Measurements from ENCODE around the gene SUMO4. TPM values are rescaled to one million over a fixed set of nuclear protein-coding genes. Genes with fewer than 3 reads are reported as not detected.

SUMO4 gene
- total RNA-seq, 1 experiment from 2014 or later: 1.1 TPM

- intact Hi-C loops (cut with micrococcal nuclease; ENCODE audit: unreplicated experiment): no loop called here
- in situ Hi-C loops (cut with HindIII; ENCODE audit: low pct_unique_long_range_greater_than_20kb, low sequenced_read_pairs): no loop called here
- no TSS peak for BruUV-seq (replicated peaks)
- Histone ChIP-seq H3K4me1 (ENCODE audit: control insufficient read depth, insufficient read depth, low read length) (no peaks in the 10 kb centered on the region), H3K36me3 (ENCODE audit: control insufficient read depth, insufficient read depth, low read length) (no peaks in the 10 kb centered on the region), H3K9me3 (ENCODE audit: control insufficient read depth, insufficient read depth, low read depth, low read length) (no peaks in the 10 kb centered on the region), H3K27me3 (ENCODE audit: control insufficient read depth, insufficient read depth, low read length) (no peaks in the 10 kb centered on the region), H3K4me3 (ENCODE audit: low read depth in 2 of 2, low read length in 2 of 2) (no peak overlapping the region), H3K27ac (ENCODE audit: low read length) (no peak overlapping the region)
- TF ChIP-seq SIN3A (IDR thresholded peaks at IDR 0.05; ENCODE audit: borderline replicate concordance, insufficient read depth, low read depth, low read length): no peak
- TF ChIP-seq POLR2AphosphoS5 (IDR thresholded peaks at IDR 0.05; ENCODE audit: low read depth, low read length): no peak
- TF ChIP-seq TCF7L2 (IDR thresholded peaks at IDR 0.05; ENCODE audit: low read depth, low read length): no peak
- no peak for TF ChIP-seq REST (IDR thresholded peaks at IDR 0.05; ENCODE audit: insufficient read depth in 1 of 2, low read depth in 2 of 2, low read length in 1 of 2)
- TF ChIP-seq CTCF (IDR thresholded peaks at IDR 0.05): no peak
- no peak for ATAC-seq
- ChIA-PET POLR2A (no interaction called here), CTCF (no interaction called here)
- no peak for DNase-seq (ENCODE audit: low read depth, low spot score)
These were observed 34.9 kb upstream of the SUMO4 start for GRCh38 chr6:149365197-149365596.

GRCh38 chr6:149366267-149366921, 33.7 kb upstream of the SUMO4 start:
- 0 out of 2 replicates have a peak, but pooled peaks cover under 1% of the 10 kb centered on the region for H3K36me3 ChIP-seq (ENCODE audit: control insufficient read depth, insufficient read depth, low read length)
- no peak overlapping the region for H3K4me3 ChIP-seq (ENCODE audit: low read depth in 2 of 2, low read length in 2 of 2)
- no peak overlapping the region for H3K27ac ChIP-seq (ENCODE audit: low read length)
- CTCF ChIA-PET: no interaction called here
- H3K27me3 ChIP-seq (ENCODE audit: control insufficient read depth, insufficient read depth, low read length): no peaks in the 10 kb centered on the region
- DNase-seq (ENCODE audit: low read depth, low spot score) (no peak), ATAC-seq (no peak)
- BruUV-seq (replicated peaks): no TSS peak
- POLR2A ChIA-PET: no interaction called here
- intact Hi-C loops (cut with micrococcal nuclease; ENCODE audit: unreplicated experiment): no loop called here
- TF ChIP-seq SIN3A (IDR thresholded peaks at IDR 0.05; ENCODE audit: borderline replicate concordance, insufficient read depth, low read depth, low read length) (no peak), POLR2AphosphoS5 (IDR thresholded peaks at IDR 0.05; ENCODE audit: low read depth, low read length) (no peak), REST (IDR thresholded peaks at IDR 0.05; ENCODE audit: insufficient read depth in 1 of 2, low read depth in 2 of 2, low read length in 1 of 2) (no peak), TCF7L2 (IDR thresholded peaks at IDR 0.05; ENCODE audit: low read depth, low read length) (no peak), CTCF (IDR thresholded peaks at IDR 0.05) (no peak)
- H3K9me3 ChIP-seq (ENCODE audit: control insufficient read depth, insufficient read depth, low read depth, low read length): no peaks in the 10 kb centered on the region
- no peaks in the 10 kb centered on the region for H3K4me1 ChIP-seq (ENCODE audit: control insufficient read depth, insufficient read depth, low read length)
- in situ Hi-C loops (cut with HindIII; ENCODE audit: low pct_unique_long_range_greater_than_20kb, low sequenced_read_pairs): no loop called here
